Limb (tissue), 2 donors: Measurements from ENCODE around the gene SMIM10L2A.

Source experiments
- DNase-seq, 2 donors: peaks; one replicate each; pipeline ENCODE4 v3.0.0-alpha.2; 2016; ENCODE audit errors: extremely low spot score in 2 of 2

Gene SMIM10L2A

DNA sequence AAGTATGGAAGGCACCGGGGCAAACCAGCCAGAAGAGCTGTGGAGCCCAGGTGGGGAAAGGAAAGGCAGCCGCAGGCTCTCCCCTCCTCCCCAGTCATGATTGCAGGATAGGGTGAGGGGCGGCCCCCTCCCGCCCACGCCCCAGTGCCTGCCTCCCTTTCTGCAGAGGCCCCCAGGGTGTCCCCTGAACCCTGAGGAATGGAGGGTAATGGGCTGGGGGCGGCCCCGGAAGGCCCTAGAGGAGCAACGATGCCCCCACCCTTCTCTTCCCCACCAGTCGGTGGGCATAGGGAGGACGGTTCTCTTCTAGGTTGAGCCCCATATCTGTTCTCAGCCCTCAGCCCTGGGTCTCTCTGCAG is 1.0 kb downstream of the SMIM10L2A start:
- DNase-seq, result peak in 1 of 2 donors; percentile 21

DNA sequence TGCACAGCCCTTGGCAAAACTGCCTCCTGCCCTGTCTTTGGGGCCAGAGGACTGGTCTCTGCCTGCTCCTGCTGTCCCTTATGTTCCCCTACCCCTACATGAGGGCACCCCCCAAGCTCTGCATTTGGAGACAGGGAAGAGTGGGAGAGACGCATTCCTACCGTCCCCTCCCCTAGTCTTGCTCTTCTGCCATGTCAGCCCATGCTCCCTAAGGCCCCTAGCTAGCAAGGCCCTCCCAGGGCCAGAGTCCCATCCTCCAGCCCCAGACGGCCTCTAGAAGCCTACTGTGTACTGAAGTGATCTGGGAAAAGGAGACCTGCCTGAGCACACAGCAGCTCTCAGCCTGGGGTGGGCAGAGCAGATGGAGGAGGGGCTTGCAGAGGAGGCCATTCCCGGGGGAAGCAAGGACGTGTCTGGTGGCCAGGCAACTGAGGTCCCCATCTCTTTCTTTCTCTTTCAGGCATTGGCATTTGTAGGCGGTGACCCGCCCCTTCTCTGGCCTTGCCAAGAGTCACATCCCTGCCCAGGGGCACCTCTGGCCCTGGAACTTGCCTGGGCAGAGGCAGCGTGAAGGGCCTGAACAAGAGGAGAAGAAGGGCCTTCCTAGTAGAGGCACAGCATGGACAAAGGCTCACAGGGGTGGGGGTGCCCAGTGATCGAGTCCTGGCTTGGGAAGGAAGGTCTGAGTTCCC is 1.6 kb downstream of the SMIM10L2A start:
- DNase-seq, result peak in 1 of 2 donors; percentile 30

DNA sequence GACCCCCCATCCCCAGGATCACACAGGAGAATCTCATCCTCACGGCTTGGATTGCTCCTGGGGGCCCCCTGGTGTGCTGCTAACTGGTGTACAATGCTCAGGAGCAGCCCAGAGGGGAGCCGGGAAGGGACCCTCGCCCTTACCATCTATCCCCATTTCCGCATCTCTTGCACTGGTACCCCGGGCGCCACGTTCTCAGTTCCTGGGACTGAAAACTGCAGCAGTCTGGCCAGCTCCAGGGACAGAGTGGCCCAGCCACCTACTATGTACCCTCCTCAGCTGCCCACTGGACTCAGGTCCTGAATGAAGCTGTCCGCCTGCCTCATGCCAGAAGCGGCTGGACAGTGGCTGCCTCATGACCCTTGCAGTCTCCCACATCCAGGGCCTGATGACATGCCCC is 2.7 kb downstream of the SMIM10L2A start:
- DNase-seq, result peak in 1 of 2 donors; percentile 9

DNA sequence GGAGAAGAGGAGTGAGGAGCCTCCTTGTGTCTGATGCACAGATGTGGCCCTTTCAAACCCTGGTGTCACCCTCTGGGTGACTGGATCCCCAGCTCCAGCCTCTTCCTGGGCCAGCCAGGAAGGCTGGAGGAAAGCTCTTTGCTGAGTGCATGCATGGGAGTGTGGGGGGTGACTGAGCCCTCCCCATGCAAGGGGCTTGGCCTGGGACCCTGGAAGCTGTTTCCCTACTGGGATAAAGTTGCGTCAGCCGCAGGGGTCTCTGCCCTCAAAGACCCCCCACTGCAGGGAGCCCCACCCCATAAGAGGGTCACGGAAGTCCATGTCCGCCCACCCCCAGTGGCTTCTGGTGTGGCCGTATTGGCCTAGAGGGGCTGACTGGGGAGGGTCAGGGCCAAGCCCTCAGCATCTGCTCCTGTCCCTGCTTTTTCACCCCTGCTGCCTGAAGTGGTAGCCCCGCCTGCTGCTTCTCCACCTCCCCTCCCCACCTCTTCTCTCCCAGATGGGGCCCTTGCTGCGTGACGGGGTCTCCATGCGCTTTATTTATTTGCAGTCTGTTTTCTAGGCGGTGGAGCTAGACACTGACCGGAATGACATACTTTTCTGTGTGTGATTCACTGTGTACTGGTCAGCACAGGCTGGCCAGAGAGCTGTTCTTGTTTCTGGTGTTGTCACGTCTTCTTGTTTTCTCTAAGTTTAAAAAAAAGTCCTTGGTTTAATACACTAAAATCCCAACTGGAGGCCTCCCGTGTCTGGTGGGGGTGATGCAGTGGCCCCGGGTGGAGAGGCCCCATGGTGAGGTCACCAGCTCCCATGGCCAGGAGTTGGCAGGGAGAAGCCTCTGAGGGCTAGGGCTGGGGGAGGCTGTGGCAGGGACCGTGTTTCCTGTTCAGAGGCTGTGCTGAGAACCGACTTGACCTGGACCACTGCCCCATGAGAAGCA is 3.6 kb downstream of the SMIM10L2A start:
- DNase-seq, result no peak

DNA sequence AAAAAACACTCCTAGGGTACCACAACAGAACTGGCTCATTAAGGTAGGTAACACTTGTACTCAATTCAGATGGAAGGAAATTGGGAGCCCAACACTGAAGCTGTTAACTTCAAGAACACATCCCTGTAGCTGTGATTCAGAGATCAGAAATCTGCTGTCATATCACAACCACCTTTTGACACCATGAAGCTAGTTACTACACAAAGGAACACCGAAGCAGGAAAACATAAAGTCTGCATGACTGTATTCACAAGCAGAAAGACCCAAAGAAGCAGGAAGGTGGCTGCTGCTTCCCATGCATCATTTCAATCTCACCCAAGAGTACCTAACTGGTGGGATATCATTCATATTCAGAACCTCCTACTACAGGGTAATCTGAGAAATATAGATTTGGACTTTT is 7.7 kb downstream of the SMIM10L2A start:
- DNase-seq, result no peak

DNA sequence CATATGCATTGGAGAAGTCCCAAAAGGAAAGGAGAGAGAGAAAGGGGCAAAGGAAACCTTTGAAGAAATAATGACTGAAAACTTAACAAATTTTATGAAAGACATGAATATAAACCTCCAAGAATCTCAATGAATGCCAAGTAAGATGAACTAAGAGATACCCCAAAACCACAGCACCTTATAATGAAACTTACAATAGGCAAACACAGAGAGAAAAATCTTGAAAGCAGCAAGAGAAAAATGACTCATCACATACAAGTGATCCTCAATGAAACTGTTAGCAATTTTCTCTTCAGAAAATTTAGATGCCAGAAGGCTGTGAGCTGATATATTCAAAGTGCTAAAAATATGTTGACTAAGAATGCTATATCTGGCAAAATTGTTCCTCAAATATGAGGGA is 10.1 kb downstream of the SMIM10L2A start:
- DNase-seq, result no peak

DNA sequence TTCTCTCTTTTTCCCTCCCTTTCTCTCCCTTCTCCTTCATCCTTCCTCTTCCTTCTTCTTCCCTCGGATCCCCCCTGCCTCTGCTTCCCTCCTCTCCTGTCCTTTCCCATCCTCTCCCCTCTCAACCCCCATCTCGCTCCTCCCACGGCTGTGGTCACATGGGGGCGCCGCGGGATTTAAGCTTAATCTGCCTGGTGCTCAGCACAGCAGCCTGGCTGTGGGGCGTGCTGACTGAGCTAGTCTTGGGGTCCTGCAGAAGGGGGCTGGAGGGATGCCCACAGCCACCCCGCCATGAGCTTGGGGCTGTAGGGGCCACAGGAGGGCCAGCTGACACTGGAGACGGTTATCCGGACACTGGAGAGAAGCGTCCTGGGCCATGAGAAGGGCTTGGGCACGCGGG is 10.7 kb downstream of the SMIM10L2A start:
- no peak for DNase-seq

DNA sequence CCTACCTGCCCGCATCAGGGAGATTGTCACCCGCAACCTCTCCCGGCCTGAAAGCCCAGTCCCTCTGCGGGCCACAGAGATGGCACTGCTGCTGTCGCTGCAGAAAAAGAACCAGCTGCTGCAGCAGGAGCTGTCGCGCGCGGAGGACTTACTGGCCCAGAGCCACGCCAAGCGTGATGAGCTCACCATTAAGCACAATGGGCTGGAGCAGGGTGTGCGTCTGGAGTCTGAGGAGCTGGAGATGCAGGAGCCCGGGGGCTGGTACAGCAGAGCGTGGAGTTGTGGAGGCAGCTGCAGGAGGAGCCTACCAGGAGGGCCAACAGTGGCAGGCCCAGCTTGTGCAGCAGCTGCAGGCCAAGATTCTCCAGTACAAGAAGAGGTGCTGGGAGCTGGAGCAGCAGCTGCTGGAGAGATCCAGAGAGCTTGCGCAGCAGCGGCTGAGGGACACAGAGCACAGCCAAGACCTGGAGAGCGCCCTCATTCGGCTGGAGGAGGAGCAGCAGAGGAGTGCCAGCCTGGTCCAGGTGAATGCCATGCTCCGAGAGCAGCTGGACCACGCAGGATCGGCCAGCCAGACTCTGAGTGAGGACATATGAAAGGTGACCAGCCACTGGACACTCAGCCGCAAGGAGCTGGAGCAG is 11.3 kb downstream of the SMIM10L2A start:
- no peak for DNase-seq

DNA sequence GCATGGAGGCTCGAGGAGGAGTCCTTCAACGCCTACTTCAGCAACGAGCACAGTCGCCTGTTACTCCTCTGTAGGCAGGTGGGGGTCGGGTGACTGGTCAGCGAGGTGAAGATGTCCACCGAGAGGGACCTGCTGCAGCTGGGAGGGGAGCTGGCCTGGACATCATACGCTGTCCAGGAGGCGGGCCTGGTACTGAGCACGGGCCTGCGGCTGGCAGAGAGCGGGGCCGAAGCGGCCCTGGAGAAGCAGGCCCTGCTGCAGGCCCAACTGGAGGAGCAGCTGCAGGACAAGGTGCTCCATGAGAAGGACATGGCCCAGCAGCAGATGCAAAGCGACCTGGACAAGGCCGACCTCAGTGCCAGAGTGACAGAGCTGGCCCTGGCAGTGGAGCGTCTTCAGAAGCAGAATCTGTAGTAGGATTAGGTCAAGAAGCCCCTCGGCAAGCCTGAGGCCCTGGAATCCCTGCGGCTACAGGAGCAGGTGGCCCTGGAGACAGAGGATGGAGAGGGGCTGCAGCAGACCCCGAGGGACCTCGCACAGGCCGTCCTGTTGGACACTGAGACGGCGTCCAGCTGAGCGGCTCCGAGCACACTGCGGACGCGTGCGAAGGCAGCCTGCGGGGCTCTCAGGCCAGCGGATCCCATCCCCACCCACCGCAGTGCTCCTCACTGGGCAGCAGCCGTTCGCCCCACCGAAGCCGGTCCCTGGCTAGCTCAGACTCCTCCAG is 11.9 kb downstream of the SMIM10L2A start:
- DNase-seq, result no peak

DNA sequence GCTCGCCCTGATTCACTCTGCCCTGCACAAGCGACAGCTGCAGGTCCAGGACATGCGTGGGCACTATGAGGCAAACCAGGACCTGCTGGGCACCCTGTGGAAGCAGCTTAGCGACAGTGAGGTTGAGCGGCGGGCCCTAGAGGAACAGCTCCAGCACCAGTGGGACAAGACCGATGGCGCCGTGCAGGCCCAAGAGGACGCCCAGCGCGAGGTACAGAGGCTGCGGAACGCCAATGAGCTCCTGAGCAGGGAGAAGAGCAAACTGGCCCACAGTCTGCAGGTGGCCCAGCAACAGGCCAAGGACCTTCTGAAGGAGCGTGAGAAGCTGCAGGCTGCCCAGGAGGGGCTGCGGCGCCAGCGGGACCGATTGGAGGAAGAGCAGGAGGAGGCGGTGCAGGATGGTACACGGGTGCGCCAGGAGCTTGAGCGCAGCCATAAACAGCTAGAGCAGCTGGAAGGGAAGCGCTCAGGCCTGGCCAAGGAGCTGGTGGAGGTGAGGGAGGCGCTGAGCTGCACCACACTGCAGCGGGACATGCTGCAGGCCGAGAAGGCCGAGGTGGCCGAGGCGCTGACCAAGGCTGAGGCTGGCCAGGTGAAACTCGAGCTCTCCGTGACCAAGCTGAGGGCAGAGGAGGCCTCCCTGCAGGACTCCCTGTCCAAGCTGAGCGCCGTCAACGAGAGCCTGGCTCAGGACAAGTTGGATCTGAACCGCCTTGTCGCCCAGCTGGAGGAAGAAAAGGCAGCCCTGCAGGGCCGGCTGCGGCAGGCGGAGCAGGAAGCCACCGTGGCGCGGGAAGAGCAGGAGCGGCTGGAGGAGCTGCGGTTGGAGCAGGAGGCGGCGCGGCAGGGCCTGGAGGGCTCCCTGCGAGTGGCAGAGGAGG is 12.8 kb downstream of the SMIM10L2A start:
- no peak for DNase-seq

DNA sequence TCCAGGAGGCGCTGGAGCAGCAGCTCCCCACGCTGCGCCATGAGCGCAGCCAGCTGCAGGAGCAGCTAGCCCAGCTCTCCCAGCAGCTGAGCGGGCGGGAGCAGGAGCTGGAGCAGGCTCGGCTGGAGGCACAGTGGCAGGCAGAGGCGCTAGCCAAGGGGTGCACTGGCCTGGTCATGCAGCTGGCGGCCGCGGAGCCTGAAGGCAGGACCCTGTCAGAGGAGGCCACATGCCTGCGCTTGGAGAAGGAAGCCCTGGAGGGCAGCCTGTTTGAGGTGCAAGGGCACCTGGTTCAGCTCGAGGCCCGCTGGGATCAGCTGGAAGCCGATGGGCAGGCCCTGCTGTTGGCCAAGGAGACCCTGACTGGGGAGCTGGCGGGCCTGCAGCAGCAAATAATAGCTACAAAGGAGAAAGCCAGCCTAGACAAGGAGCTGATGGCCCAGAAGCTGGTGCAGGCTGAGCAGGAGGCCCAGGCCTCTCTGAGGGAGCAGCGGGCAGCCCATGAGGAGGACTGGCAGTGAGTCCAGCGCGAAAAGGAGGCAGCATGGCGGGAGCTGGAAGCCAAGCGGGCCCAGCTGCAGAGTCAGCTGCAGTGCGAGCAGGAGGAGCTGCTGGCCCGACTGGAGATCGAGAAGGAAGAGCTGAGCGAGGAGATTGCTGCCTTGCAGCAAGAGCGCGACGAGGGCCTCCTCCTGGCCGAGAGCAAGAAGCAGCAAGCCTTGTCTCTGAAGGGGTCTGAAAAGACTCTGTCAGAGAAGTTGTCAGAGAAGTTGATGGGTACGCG is 13.6 kb downstream of the SMIM10L2A start:
- no peak for DNase-seq

DNA sequence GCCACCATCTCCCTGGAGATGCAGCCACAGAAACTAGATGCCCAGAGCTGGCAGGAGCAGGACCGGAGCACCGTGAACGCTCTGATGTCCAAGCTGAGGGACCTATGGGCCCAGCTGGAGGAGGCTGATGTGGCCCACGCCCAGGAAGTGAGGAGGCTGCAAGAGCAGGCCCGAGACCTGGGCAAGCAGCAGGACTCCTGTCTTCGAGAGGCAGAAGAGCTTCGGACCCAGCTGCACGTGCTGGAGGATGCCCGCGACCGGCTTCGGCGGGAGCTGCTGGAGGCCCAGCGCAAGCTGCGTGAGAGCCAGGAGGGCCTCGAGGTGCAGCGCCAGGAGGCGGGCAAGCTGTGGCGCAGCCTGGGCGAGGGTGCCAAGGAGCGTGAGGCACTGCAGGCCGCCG is 14.2 kb downstream of the SMIM10L2A start:
- no peak for DNase-seq

DNA sequence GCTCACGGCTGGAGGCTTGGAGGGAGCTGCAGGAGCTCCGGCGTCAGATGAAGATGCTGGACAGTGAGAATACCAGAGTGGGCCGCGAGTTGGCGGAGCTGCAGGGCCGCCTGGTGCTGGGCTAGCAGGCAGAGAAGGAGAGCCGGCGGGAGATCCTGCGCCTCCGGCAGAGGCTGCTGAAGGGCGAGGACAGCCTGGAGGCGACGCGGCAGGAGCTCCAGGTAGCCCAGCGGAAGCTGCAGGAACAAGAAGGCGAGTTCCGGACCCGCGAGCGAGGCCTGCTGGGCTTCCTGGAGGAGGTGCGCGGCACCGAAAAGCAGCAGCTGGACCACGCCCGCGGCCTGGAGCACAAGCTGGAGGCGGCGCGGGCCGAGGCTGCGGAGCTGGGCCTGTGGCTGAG is 14.7 kb downstream of the SMIM10L2A start:
- no peak for DNase-seq

DNA sequence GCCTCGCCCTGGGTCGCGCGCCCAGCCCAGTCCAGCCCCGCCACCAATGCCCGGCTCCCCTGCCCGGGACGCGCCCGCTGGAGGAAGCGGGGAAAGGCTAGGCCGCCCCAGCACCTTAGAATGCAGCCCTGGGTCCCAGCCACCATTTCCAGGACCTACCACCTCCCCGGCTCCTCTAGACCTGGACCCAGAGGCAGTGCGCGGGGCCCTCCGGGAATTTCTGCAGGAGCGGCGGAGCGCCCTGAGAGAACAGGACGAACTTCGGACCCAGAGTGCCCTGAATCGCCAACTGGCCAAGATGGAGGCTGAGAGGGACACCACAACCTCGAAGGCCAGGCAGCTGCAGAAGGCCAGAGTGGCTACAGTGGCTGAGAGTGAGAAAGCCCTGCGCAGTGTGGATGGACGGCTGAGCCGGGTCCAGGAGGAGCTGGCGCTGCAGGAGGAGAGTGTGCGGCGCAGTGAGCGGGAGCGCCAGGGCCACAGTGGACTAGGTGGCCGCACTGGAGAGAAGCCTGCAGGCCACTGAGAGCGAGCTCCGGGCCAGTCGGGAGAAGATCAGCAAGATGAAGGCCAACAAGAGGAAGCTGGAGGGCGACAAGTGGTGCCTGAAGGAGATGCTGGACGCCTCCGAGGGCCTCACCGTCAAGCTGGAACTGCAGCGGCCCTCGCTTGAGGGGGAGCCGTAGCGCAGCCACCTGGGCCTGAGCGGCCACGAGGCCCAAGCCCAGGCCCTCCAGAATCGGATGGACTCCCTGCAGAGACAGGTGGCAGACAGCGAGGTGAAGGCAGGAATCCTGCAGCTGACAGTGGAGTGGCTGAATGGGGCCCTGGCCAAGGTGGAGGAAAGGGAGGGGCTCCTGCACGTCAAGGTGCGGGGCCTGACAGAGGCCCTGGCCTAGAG is 15.5 kb downstream of the SMIM10L2A start:
- DNase-seq, result no peak

DNA sequence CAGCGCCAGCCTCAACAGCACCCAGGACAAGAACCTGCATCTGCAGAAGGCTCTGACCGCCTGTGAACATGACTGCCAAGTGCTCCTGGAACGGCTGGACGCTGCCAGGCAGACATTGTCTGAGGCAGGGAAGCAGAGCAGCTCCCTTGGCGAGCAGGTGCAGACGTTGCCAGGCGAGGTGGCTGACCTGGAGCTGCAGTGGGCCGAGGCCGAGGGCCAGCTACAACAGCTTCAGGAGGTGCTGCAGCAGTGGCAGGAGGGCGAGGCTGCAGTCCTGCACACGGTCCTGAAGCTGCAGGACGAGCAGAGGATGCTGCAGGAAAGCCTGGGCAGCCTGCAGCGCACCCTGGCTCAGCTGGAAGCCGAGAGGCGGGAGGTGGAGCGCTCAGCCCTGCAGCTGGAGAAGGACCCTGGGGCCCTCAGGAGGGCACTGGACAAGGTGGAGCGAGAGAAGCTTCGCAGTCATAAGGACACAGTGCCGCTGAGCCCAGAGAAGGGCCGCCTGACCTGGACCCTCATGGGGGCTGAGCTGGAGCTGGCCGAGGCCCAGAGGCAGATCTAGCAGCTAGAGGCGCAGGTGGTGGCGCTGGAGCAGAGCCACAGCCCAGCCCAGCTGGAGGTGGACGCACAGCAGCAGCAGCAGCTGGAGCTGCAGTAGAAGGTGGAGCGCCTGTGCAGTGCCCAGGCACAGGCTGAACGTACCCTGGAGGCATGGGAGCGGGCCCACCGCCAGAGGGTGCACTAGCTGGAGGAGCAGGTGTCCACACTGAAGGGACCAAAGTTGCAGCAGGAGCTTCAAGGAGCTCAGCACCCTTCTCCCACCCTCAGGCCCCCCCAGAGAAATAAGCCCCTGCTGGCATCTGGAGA is 16.4 kb downstream of the SMIM10L2A start:
- no peak for DNase-seq

DNA sequence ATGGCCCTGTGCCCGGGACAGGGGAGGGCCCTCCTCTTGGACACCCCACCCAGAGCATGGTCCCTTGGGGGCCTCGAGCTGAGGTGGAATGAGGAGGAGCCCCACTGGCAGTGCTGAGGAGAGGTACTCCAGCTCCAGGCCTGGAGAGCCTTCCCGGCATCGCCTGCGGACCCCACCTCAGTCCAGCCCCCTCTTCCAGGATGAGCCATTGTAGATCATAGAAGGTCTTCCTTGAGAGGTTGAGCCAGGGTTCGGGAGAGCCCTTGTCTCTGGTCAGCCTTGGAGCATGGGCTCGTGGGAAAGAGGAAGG is 16.9 kb downstream of the SMIM10L2A start:
- no peak for DNase-seq

DNA sequence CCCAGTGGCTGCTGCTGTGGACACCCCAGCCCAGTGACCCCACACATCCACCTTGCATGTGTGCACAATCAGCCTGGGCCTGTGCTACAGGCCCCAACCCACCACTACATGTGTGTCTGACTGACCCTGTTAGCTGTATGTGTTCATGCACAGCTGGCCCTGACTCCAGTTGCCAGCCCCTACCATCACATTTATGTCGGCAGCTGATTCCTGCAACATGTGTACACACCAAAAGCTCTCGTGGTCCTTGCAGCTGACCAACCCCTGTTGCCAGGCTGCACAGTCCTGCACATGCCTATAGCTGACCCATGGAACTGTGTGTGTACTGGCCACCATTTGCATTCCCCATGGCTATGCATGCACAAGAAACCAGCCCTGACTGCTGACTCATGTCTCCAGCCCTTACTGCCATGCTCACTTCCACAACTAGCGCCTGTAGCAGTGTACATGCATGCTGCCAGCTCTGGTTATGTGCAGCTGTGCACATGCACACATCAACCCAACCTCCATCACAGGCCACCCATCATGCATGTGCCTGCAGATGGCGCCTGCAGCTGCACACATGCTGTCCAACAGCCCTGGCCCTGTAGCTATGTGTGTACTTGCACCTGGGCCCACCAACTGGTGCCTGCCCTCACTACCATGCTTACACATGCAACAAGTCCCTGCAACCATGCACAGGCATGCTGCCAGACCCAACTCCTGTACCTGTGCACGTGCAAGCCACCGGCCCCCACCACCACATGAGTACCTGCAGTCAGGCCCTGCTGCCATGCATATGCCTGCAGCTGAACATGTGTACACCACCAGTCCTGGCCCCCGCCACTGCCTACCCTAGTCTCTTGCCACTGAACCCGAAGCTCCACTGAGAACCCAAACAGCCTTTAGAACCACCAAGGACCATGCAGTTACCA is 28.1 kb downstream of the SMIM10L2A start:
- DNase-seq, result no peak
